GM12872 (cell line): Measurements from ENCODE around the gene RNF169.

Source experiments
- TF ChIP-seq, protein P1 (sequence below): IDR thresholded peaks from 3 replicates; pipeline ENCODE4 v1.5.1; 2011; ENCODE audit warnings: low read depth, mild to moderate bottlenecking, low read length, moderate library complexity; ENCODE audit not compliant: insufficient read depth

The RNF169 gene

GRCh38 chr11:74784726-74785125 lies 36.1 kb downstream of the RNF169 start:
- TF ChIP-seq, protein P1, sequence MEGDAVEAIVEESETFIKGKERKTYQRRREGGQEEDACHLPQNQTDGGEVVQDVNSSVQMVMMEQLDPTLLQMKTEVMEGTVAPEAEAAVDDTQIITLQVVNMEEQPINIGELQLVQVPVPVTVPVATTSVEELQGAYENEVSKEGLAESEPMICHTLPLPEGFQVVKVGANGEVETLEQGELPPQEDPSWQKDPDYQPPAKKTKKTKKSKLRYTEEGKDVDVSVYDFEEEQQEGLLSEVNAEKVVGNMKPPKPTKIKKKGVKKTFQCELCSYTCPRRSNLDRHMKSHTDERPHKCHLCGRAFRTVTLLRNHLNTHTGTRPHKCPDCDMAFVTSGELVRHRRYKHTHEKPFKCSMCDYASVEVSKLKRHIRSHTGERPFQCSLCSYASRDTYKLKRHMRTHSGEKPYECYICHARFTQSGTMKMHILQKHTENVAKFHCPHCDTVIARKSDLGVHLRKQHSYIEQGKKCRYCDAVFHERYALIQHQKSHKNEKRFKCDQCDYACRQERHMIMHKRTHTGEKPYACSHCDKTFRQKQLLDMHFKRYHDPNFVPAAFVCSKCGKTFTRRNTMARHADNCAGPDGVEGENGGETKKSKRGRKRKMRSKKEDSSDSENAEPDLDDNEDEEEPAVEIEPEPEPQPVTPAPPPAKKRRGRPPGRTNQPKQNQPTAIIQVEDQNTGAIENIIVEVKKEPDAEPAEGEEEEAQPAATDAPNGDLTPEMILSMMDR, result no peak

DNA sequence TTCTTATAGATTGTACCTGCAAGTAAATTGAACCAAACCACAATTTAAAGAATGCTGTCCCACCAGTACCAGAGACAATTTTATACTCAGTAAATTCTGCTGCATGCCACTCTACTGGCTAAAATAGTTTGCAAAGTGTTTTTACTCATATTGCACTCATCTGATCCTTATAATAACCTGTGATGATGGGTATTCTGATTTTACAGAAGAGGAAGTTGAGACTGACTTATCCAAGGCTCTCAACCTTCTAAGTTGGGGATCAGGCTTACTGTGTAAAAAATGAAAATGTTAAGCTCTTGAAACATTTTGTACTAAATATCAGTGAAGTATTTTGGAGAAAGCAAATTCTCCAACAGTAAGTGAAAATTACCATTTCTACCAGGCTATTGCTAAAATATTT lies 37.9 kb downstream of the RNF169 start:
- TF ChIP-seq, protein P1, result no peak

DNA sequence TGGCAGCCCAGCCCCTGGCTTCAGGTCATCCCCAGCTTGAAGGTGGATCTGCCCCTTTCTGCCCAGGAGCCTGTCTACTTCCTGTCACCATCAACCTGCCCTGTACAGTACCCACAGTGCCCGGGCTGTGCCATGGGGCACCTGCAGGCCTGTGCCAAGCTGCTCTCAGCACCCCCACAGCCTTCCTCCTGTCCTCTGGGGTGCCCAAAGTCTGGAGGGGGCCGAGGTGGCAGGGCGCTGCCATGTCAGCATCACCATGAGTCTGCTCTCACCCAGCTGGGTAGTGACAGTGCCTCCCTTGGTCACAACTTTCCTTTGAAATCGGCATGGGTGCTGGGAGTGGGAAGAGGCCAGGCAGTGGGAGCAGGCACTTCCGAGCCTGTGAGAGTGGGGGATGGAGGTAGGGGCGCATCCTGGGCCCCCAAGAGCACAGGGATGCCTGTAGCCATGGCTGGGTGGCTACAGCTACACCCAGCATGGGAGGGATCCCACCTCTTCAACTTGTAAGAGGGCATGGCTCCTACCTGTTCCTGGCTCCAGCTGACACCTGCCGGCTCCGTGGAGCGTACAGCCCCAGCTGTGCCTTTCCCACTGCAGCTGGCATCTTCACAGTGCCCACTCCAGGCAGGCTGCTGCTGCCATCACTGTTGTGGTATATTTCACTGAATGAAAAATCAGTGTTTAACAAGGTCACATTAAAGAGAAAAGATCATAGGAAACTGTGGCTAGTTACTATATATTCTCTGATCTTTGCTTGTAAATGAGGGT lies 42.9 kb downstream of the RNF169 start:
- TF ChIP-seq, protein P1, result no peak

DNA sequence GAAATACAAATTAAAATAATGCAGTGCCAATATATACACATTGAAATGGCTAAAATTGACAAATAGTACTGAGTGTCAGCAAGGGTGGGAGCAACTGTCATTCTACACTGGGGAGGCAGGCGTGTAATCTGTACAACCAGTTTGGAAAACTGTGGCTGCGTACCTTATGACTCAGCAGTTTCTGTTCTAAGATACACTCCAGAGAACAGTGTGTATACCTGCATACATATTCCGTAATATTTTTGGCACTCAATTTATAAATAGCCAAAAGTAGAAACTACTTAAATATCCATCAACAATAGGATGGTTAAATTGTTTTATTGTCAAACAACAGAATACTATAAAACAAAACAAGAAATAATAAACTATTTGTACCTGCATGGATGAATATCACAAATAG lies 57.6 kb downstream of the RNF169 start:
- TF ChIP-seq, protein P1, result no peak

GRCh38 chr11:74809801-74810200 lies 61.2 kb downstream of the RNF169 start:
- TF ChIP-seq, protein P1, result no peak

GRCh38 chr11:74815966-74816365 lies 67.3 kb downstream of the RNF169 start:
- TF ChIP-seq, protein P1, result no peak

- TF ChIP-seq, protein P1, result no peak
Measured at GRCh38 chr11:74816664-74817063, 68.0 kb downstream of the RNF169 start.
